Measurements from ENCODE around the gene KCNJ15.

GRCh38 chr21:38273745-38274542, 17.2 kb downstream of the KCNJ15 start:
- TF ChIP-seq YY1 (IDR thresholded peaks at IDR 0.05; ENCODE audit: low read depth, low read length): no peak
- no peak for TF ChIP-seq CTCF (IDR thresholded peaks at IDR 0.05; ENCODE audit: control extremely low read depth in 1 of 3, insufficient read depth in 1 of 3, low read depth in 1 of 3, low read length in 3 of 3)
- TF ChIP-seq MAX (IDR thresholded peaks at IDR 0.05): no peak
- TF ChIP-seq JUN (IDR thresholded peaks at IDR 0.05; ENCODE audit: low read depth, low read length): no peak
- no peak for TF ChIP-seq POLR2A (IDR thresholded peaks at IDR 0.05; ENCODE audit: control extremely low read depth in 1 of 2, low read depth in 2 of 2, low read length in 2 of 2)
- TF ChIP-seq RNF2 (IDR thresholded peaks at IDR 0.05; ENCODE audit: borderline replicate concordance, low read depth, low read length, missing control alignments, poor library complexity, severe bottlenecking): no peak
- TF ChIP-seq HDAC2 (IDR thresholded peaks at IDR 0.05; ENCODE audit: borderline replicate concordance in 1 of 2, low read depth in 2 of 2, low read length in 2 of 2): no peak
- TF ChIP-seq EGR1 (IDR thresholded peaks at IDR 0.05; ENCODE audit: borderline replicate concordance, low read depth, low read length): no peak

Measured in H1 (cell line).